SK-N-MC (cell line): ENCODE results near the gene RAB3D.

Source experiments
- EZH2 ChIP-seq: fragments of 200-600 bp; sonication (generic); IDR thresholded peaks from one replicate; pipeline ENCODE4 v1.6.1; 2017; ENCODE audit warnings: antibody characterized with exemption
- FOXP2 ChIP-seq: optimal IDR thresholded peaks from 2 replicates; pipeline ENCODE3; 2011; ENCODE audit warnings: mild to moderate bottlenecking, moderate library complexity; ENCODE audit not compliant: insufficient read depth; ENCODE audit errors: extremely low read length, control extremely low read depth
- POLR2AphosphoS5 ChIP-seq: IDR thresholded peaks from 2 replicates; pipeline ENCODE4 v1.6.1; 2012; ENCODE audit warnings: mild to moderate bottlenecking, low read depth, low read length, borderline replicate concordance

- TF ChIP-seq EZH2 (no peak), POLR2AphosphoS5 (no peak), FOXP2 (no peak)
Observed at GRCh38 chr19:11347546-11348039, 8.1 kb upstream of the RAB3D start.
